ENCODE results near the gene RBM19. TPM values are rescaled to one million over a fixed set of nuclear protein-coding genes. Genes with fewer than 3 reads are reported as not detected.
"Not testable (repeated sequence)": the region's sequence is repeated elsewhere in the genome, so short reads cannot be mapped to it uniquely, and the experiment has no call there.

The RBM19 gene
- total RNA-seq, 1 experiment from 2014 or later: 61.7 TPM

- TF ChIP-seq CTCF (conservative IDR thresholded peaks at IDR 0.05; ENCODE audit: low read depth, low read length) (no peak), EZH2phosphoT487 (IDR thresholded peaks at IDR 0.05; ENCODE audit: borderline replicate concordance, low read length) (no peak)
- Histone ChIP-seq H3K27me3 (ENCODE audit: low read length) (no peaks in the 10 kb centered on the region), H3K4me3 (ENCODE audit: low read length) (no peak overlapping the region), H3K36me3 (ENCODE audit: low read depth, low read length) (0 out of 2 replicates have a peak, but pooled peaks cover 4% of the 10 kb centered on the region), H3K27ac (ENCODE audit: low read length) (no peak overlapping the region), H3K4me1 (ENCODE audit: insufficient read depth, low read length) (no peaks in the 10 kb centered on the region), H3K4me2 (ENCODE audit: low read length) (no peak overlapping the region), H3K9me2 (replicated peaks; ENCODE audit: low read length) (no peaks in the 10 kb centered on the region), H4K20me1 (ENCODE audit: low read length) (no peaks in the 10 kb centered on the region), H3F3A (ENCODE audit: low read length, unreplicated experiment) (no peaks in the 10 kb centered on the region), H3K79me2 (ENCODE audit: low read length) (no peaks in the 10 kb centered on the region), H3K9ac (ENCODE audit: low read length) (no peak overlapping the region), H3K9me3 (ENCODE audit: low read length) (no peaks in the 10 kb centered on the region), H2AFZ (ENCODE audit: low read length) (no peak overlapping the region)
- DNase-seq (no peak), ATAC-seq (no peak)
- ChIA-PET POLR2A (ENCODE audit: unreplicated experiment) (no interaction called here), CTCF (no interaction called here)
- intact Hi-C loops (cut with micrococcal nuclease): no loop called here
- BruUV-seq (replicated peaks): no TSS peak
Measured at GRCh38 chr12:113812411-113813228, 153.5 kb downstream of the RBM19 start.

- H3K27ac ChIP-seq (ENCODE audit: low read length); H3K4me2 ChIP-seq (ENCODE audit: low read length); DNase-seq; intact Hi-C loops (cut with micrococcal nuclease); H3K27me3 ChIP-seq (ENCODE audit: low read length); H3K79me2 ChIP-seq (ENCODE audit: low read length); H2AFZ ChIP-seq (ENCODE audit: low read length); H3K4me1 ChIP-seq (ENCODE audit: insufficient read depth, low read length); ATAC-seq; H3K9me3 ChIP-seq (ENCODE audit: low read length); H3F3A ChIP-seq (ENCODE audit: low read length, unreplicated experiment); POLR2A ChIA-PET (ENCODE audit: unreplicated experiment); CTCF ChIA-PET; H3K9ac ChIP-seq (ENCODE audit: low read length); BruUV-seq (replicated peaks); H3K9me2 ChIP-seq (replicated peaks; ENCODE audit: low read length); H4K20me1 ChIP-seq (ENCODE audit: low read length); H3K36me3 ChIP-seq (ENCODE audit: low read depth, low read length); H3K4me3 ChIP-seq (ENCODE audit: low read length): not testable (repeated sequence)
- TF ChIP-seq CTCF (conservative IDR thresholded peaks at IDR 0.05; ENCODE audit: low read depth, low read length): peak; percentile 28; the same call in 1 of the 2 replicates
Measured at GRCh38 chr12:113809462-113810220, 156.5 kb downstream of the RBM19 start.

All from PC-3 (cell line).